Measurements from ENCODE around the gene TSPAN4. TPM values are rescaled to one million over a fixed set of nuclear protein-coding genes. Genes with fewer than 3 reads are reported as not detected.

Gene TSPAN4
- total and polyA plus RNA-seq, 2 of the 13 experiments (the other 11 are each of a cell fraction or from before 2014, with no cell fraction given): 31.7 to 68.3 TPM

DNA sequence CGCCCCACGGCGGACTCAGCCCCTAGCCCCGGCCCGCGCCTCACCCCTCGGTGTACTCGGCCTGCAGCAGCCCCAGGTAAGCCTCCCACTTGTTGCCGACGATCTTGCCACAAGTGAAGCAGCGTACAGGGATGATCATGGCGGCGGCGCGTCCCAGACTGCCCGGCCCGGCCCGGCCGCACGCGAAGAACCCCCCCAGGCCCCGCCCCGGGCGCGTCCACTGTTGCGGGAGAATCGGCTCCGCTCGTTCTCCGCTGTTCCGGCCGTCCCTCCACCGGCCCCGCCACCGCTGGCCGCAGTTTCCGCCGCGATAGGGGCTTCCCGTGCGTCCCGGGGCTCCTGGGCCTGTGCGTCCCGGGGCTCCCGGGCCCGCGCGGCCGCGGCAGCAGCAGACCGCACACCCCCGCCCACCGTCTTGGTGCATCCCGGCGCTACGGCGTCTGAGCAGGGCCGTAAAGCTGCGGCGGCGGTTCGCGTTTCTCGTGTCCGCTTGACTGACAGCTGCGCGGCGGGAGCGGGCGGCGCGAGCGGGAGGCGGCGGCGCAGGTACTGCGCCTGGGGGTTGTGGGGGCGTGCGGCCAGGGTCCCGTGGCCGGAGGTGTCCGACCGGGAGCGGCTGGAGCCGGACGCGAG, at the start of gene TSPAN4, which contains the start of gene POLR2L (continued):
- TF ChIP-seq CENPX (CRISPR knock-in tag; IDR thresholded peaks at IDR 0.05): no peak
- TF ChIP-seq TOPORS (CRISPR knock-in tag; IDR thresholded peaks at IDR 0.05): peak; percentile 87
- TF ChIP-seq, protein P1, sequence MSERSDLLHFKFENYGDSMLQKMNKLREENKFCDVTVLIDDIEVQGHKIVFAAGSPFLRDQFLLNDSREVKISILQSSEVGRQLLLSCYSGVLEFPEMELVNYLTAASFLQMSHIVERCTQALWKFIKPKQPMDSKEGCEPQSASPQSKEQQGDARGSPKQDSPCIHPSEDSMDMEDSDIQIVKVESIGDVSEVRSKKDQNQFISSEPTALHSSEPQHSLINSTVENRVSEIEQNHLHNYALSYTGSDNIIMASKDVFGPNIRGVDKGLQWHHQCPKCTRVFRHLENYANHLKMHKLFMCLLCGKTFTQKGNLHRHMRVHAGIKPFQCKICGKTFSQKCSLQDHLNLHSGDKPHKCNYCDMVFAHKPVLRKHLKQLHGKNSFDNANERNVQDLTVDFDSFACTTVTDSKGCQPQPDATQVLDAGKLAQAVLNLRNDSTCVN (CRISPR knock-in tag; IDR thresholded peaks at IDR 0.05; ENCODE audit: borderline replicate concordance): 0 out of 2 replicates have a peak, but pooled peaks have one; percentile 4
- peak; percentile 65 for TF ChIP-seq ERF (CRISPR knock-in tag; IDR thresholded peaks at IDR 0.05)
- peak; percentile 47; the same call in 1 of the 2 replicates for TF ChIP-seq ZNF567 (CRISPR knock-in tag; IDR thresholded peaks at IDR 0.05; ENCODE audit: borderline replicate concordance)
- TF ChIP-seq BRD4 (CRISPR knock-in tag; IDR thresholded peaks at IDR 0.05): no peak
- TF ChIP-seq, protein P2, sequence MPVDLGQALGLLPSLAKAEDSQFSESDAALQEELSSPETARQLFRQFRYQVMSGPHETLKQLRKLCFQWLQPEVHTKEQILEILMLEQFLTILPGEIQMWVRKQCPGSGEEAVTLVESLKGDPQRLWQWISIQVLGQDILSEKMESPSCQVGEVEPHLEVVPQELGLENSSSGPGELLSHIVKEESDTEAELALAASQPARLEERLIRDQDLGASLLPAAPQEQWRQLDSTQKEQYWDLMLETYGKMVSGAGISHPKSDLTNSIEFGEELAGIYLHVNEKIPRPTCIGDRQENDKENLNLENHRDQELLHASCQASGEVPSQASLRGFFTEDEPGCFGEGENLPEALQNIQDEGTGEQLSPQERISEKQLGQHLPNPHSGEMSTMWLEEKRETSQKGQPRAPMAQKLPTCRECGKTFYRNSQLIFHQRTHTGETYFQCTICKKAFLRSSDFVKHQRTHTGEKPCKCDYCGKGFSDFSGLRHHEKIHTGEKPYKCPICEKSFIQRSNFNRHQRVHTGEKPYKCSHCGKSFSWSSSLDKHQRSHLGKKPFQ (CRISPR knock-in tag; IDR thresholded peaks at IDR 0.05; ENCODE audit: insufficient replicate concordance): peak; percentile 57
- TF ChIP-seq ZNF350 (CRISPR knock-in tag; IDR thresholded peaks at IDR 0.05; ENCODE audit: borderline replicate concordance, low read depth): no peak
- no peak for TF ChIP-seq PLRG1 (conservative IDR thresholded peaks at IDR 0.05)
- TF ChIP-seq, protein P3, sequence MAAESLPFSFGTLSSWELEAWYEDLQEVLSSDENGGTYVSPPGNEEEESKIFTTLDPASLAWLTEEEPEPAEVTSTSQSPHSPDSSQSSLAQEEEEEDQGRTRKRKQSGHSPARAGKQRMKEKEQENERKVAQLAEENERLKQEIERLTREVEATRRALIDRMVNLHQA (CRISPR knock-in tag; IDR thresholded peaks at IDR 0.05): no peak
- TF ChIP-seq, protein P4, sequence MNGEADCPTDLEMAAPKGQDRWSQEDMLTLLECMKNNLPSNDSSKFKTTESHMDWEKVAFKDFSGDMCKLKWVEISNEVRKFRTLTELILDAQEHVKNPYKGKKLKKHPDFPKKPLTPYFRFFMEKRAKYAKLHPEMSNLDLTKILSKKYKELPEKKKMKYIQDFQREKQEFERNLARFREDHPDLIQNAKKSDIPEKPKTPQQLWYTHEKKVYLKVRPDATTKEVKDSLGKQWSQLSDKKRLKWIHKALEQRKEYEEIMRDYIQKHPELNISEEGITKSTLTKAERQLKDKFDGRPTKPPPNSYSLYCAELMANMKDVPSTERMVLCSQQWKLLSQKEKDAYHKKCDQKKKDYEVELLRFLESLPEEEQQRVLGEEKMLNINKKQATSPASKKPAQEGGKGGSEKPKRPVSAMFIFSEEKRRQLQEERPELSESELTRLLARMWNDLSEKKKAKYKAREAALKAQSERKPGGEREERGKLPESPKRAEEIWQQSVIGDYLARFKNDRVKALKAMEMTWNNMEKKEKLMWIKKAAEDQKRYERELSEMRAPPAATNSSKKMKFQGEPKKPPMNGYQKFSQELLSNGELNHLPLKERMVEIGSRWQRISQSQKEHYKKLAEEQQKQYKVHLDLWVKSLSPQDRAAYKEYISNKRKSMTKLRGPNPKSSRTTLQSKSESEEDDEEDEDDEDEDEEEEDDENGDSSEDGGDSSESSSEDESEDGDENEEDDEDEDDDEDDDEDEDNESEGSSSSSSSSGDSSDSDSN (CRISPR knock-in tag; IDR thresholded peaks at IDR 0.05): peak; percentile 74; the same call in 1 of the 2 replicates
- TF ChIP-seq ASH2L (IDR thresholded peaks at IDR 0.05; ENCODE audit: insufficient read length, low read depth, low read length): peak; percentile 91
- TF ChIP-seq RBM22 (optimal IDR thresholded peaks at IDR 0.05; ENCODE audit: low read length): peak; percentile 54
- TF ChIP-seq NFKB2 (CRISPR knock-in tag; IDR thresholded peaks at IDR 0.05; ENCODE audit: borderline replicate concordance): peak; percentile 55; the same call in 1 of the 2 replicates
- TF ChIP-seq KLF9 (CRISPR knock-in tag; IDR thresholded peaks at IDR 0.05; ENCODE audit: low read depth): no peak
- no peak for TF ChIP-seq DMAP1 (CRISPR knock-in tag; IDR thresholded peaks at IDR 0.05)
- peak; percentile 72 for TF ChIP-seq MYC (CRISPR knock-in tag; IDR thresholded peaks at IDR 0.05; ENCODE audit: borderline replicate concordance)
- no peak for TF ChIP-seq MYNN (CRISPR knock-in tag; IDR thresholded peaks at IDR 0.05; ENCODE audit: low read depth)
- TF ChIP-seq TCF7 (IDR thresholded peaks at IDR 0.05; ENCODE audit: low read depth): no peak
- no peak for TF ChIP-seq ZNF33B (CRISPR knock-in tag; IDR thresholded peaks at IDR 0.05)
- TF ChIP-seq, protein P5, sequence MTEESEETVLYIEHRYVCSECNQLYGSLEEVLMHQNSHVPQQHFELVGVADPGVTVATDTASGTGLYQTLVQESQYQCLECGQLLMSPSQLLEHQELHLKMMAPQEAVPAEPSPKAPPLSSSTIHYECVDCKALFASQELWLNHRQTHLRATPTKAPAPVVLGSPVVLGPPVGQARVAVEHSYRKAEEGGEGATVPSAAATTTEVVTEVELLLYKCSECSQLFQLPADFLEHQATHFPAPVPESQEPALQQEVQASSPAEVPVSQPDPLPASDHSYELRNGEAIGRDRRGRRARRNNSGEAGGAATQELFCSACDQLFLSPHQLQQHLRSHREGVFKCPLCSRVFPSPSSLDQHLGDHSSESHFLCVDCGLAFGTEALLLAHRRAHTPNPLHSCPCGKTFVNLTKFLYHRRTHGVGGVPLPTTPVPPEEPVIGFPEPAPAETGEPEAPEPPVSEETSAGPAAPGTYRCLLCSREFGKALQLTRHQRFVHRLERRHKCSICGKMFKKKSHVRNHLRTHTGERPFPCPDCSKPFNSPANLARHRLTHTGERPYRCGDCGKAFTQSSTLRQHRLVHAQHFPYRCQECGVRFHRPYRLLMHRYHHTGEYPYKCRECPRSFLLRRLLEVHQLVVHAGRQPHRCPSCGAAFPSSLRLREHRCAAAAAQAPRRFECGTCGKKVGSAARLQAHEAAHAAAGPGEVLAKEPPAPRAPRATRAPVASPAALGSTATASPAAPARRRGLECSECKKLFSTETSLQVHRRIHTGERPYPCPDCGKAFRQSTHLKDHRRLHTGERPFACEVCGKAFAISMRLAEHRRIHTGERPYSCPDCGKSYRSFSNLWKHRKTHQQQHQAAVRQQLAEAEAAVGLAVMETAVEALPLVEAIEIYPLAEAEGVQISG (CRISPR knock-in tag; IDR thresholded peaks at IDR 0.05): peak; percentile 36; the same call in 1 of the 2 replicates
- TF ChIP-seq ZNF747 (CRISPR knock-in tag; IDR thresholded peaks at IDR 0.05; ENCODE audit: borderline replicate concordance): 0 out of 2 replicates have a peak, but pooled peaks have one; percentile 18
